ENCODE measurements around the gene OR9A2. TPM values are rescaled to one million over a fixed set of nuclear protein-coding genes. Genes with fewer than 3 reads are reported as not detected.

OR9A2 gene
- total and polyA plus RNA-seq, 7 donors: not detected

DNA sequence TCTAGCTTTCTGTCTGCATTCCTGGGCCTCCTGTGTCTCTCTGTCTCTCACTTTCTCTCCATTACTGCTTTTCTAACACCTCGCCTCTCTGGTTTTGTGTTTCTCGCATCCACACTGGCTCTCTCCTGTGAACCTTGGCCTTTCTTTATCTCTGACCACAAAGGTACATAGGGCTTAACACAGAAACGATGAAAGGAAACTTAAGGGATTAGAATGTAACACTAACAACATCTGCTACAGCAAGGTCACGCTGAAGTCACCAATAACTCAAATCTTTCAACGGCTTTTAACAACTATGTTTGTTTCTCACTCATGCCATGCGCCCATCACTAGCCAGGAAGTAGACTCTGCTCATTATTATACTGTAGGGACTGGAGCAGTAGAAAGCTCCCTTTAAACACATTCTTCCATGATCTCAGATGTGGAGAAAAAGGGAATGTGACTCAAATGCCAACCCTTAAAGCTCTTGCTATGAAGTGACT is 15.9 kb upstream of the OR9A2 start:
- Histone ChIP-seq H3K27me3 (no peaks in the 10 kb centered on the region), H3K4me1 (peaks cover 0 to 8% (median 0%) of the 10 kb centered on the region in 4 donors), H3K36me3 (no peaks in the 10 kb centered on the region), H3K9me3 (no peaks in the 10 kb centered on the region), H3K4me3 (no peak overlapping the region), H3K27ac (no peak overlapping the region)
- WGBS, 2 donors: 18 to 55% methylated on average over 6 of the region's 6 CpGs
- no peak for DNase-seq
- TF ChIP-seq POLR2AphosphoS5 (IDR thresholded peaks at IDR 0.05) (no peak), EP300 (IDR thresholded peaks at IDR 0.05) (no peak), POLR2A (IDR thresholded peaks at IDR 0.05) (no peak)
- TF ChIP-seq, protein P1, sequence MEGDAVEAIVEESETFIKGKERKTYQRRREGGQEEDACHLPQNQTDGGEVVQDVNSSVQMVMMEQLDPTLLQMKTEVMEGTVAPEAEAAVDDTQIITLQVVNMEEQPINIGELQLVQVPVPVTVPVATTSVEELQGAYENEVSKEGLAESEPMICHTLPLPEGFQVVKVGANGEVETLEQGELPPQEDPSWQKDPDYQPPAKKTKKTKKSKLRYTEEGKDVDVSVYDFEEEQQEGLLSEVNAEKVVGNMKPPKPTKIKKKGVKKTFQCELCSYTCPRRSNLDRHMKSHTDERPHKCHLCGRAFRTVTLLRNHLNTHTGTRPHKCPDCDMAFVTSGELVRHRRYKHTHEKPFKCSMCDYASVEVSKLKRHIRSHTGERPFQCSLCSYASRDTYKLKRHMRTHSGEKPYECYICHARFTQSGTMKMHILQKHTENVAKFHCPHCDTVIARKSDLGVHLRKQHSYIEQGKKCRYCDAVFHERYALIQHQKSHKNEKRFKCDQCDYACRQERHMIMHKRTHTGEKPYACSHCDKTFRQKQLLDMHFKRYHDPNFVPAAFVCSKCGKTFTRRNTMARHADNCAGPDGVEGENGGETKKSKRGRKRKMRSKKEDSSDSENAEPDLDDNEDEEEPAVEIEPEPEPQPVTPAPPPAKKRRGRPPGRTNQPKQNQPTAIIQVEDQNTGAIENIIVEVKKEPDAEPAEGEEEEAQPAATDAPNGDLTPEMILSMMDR (IDR thresholded peaks at IDR 0.05): no peak
- intact Hi-C loops (cut with DNase I): no loop called here

DNA sequence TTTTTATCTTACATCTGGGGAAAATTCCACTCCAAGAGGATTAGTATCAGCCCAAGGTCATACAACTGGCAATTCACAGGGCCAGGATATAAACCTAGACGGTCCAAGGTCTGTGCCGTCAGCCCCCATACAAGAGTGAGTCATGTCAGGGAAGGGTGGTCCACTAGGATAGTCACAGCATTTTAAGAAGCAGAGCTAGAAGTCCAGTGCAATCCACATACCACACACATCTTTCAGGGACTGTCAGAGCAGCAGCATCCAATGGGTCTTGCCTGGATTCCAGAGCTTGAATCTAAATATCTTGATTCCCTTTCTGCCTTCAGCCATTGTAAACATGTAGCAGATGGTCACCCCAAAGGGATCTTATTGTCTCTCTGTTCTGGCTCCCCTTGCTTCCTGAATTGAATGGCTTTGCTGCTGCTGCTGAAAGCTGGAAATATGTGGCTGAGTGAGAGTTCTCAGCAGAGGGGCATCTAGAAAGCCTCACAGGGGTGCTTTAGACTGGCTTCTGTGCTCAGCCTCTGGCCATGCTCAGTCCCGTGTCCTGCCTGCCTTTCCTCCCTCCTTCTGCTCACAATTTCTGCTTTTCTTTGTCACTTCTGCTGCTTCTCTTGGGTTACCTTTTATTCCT is 15.3 kb upstream of the OR9A2 start:
- WGBS, 2 donors: 65 to 77% methylated on average over 3 of the region's 3 CpGs
- no peaks in the 10 kb centered on the region for H3K36me3 ChIP-seq
- no peaks in the 10 kb centered on the region for H3K9me3 ChIP-seq
- peaks cover 0 to 8% (median 0%) of the 10 kb centered on the region in 4 donors for H3K4me1 ChIP-seq
- H3K27me3 ChIP-seq: no peaks in the 10 kb centered on the region
- DNase-seq: no peak
- TF ChIP-seq POLR2A (IDR thresholded peaks at IDR 0.05): no peak
- TF ChIP-seq, protein P1 (IDR thresholded peaks at IDR 0.05): no peak
- no peak for TF ChIP-seq EP300 (IDR thresholded peaks at IDR 0.05)
- no peak for TF ChIP-seq POLR2AphosphoS5 (IDR thresholded peaks at IDR 0.05)
- intact Hi-C loops (cut with DNase I): no loop called here
- H3K4me3 ChIP-seq: no peak overlapping the region
- H3K27ac ChIP-seq: no peak overlapping the region

DNA sequence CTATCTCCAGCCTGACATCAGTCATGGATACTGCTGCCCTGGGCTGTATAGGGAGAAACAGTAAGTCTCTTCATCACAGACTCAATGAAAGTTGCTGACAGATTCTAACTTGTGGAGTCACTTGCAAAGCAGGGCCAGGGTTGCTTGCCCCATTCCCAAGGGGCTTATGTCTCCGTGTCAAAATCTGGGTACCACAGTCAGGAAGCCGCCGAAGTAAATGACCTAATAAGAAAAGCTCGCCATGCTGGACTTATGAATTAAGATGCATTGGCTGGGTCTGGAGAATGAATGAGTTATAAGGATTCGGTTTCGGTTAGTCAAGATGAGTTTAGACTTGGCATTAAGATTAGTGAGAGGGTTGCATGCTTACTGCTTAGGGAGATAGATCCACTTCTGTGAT is 14.4 kb upstream of the OR9A2 start:
- Histone ChIP-seq H3K27me3 (no peaks in the 10 kb centered on the region), H3K36me3 (no peaks in the 10 kb centered on the region), H3K4me1 (peaks cover 0 to 5% (median 0%) of the 10 kb centered on the region in 4 donors), H3K4me3 (no peak overlapping the region), H3K27ac (no peak overlapping the region), H3K9me3 (no peaks in the 10 kb centered on the region)
- intact Hi-C loops (cut with DNase I): no loop called here
- WGBS, 2 donors: 94 to 97% methylated on average over 6 of the region's 6 CpGs
- DNase-seq: no peak
- TF ChIP-seq, protein P1 (IDR thresholded peaks at IDR 0.05): no peak
- TF ChIP-seq POLR2A (IDR thresholded peaks at IDR 0.05) (no peak), EP300 (IDR thresholded peaks at IDR 0.05) (no peak), POLR2AphosphoS5 (IDR thresholded peaks at IDR 0.05) (no peak)

DNA sequence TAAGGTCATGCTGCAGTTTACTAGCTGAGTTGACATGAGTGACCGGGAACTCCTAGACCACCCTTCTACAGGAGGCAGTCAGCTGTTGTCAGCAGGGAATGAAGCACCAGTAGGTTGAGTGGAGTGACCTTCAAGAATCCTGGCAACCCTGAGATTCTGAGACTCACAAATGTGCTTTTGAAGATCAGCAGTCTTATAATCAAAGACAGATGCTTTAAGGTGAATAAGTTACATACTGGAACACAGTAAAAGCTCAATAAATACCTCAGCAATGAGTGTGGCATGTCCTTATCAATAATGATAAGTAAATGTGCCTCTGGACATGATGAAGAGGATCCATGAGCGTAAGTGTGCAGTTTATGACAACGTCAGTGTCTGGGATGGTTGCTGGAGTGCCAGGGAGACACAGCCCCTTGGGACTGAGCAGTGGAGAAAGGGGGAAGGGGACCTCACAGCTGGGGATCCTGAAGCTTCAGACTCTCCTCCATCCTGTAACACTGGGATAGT is 13.3 kb upstream of the OR9A2 start:
- intact Hi-C loops (cut with DNase I): no loop called here
- no peak overlapping the region for H3K4me3 ChIP-seq
- WGBS, 2 donors: 85 to 89% methylated on average over 3 of the region's 3 CpGs

More for the DNA sequence above, 13.3 kb upstream of the OR9A2 start:
- TF ChIP-seq POLR2A (IDR thresholded peaks at IDR 0.05): no peak
- TF ChIP-seq POLR2AphosphoS5 (IDR thresholded peaks at IDR 0.05): no peak
- TF ChIP-seq, protein P1 (IDR thresholded peaks at IDR 0.05): no peak
- no peak for TF ChIP-seq EP300 (IDR thresholded peaks at IDR 0.05)
- H3K4me1 ChIP-seq: no peaks in the 10 kb centered on the region
- no peak overlapping the region for H3K27ac ChIP-seq
- no peaks in the 10 kb centered on the region for H3K27me3 ChIP-seq
- no peak for DNase-seq
- H3K9me3 ChIP-seq: no peaks in the 10 kb centered on the region
- no peaks in the 10 kb centered on the region for H3K36me3 ChIP-seq
